Measurements from ENCODE around the gene PUM1.

DNA sequence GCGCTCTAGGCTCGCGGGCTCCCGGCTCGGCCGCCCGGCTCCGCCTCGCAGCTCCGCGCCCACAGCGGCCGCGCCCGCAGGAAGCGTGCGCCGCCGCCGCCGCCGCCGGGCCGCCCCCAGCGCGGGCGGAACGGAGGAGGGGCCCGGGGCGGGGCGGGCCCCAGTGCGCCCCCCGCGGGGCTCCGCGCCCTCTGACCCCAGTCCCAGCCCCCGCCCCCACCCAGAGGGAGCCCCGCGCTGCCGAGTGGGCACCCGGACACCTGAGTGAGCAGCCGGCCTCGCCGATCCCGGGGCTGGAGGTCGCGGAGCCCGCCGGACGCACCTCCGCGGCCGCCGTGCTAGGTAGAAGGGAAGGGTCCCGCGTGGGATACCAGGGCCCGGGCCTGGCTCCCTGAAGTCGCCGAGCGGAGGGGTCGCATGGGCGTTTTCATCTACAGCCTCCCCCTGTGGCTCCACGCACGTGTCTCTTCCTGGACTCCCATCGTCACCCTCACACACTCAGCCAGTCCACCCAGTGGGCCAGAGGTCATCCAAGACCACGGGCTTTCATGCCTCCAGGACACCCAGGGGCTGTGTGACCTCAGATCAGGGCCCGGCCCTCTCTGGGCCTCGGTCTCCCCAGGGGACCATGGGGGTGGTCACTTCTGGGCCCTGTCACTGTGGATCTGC lies 156.7 kb downstream of the PUM1 start, which contains the start of gene SDC3:
- TF ChIP-seq, protein P1, sequence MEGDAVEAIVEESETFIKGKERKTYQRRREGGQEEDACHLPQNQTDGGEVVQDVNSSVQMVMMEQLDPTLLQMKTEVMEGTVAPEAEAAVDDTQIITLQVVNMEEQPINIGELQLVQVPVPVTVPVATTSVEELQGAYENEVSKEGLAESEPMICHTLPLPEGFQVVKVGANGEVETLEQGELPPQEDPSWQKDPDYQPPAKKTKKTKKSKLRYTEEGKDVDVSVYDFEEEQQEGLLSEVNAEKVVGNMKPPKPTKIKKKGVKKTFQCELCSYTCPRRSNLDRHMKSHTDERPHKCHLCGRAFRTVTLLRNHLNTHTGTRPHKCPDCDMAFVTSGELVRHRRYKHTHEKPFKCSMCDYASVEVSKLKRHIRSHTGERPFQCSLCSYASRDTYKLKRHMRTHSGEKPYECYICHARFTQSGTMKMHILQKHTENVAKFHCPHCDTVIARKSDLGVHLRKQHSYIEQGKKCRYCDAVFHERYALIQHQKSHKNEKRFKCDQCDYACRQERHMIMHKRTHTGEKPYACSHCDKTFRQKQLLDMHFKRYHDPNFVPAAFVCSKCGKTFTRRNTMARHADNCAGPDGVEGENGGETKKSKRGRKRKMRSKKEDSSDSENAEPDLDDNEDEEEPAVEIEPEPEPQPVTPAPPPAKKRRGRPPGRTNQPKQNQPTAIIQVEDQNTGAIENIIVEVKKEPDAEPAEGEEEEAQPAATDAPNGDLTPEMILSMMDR (IDR thresholded peaks at IDR 0.05): no peak
- no peak for TF ChIP-seq POLR2A (IDR thresholded peaks at IDR 0.05)

Data from right lobe of liver (tissue), 4 donors.